Frontal cortex (tissue), 4 donors: ENCODE measurements around the gene DMD. TPM values are rescaled to one million over a fixed set of nuclear protein-coding genes. Genes with fewer than 3 reads are reported as not detected.

Source experiments
- DNase-seq, 2 donors: peaks; one replicate each; pipeline ENCODE4 v3.0.0; 2012; ENCODE audit warnings: low spot score in 2 of 2
- FAIRE-seq: peaks from 2 replicates; lab custom pipeline; 2012; peaks lifted over from hg19 to GRCh38; lab: Jason Lieb, UNC
- total RNA-seq: library from RNA; depleted of rRNA; stranded (reverse); fragments of >200 nt; gene quantifications from one replicate; pipeline ENCODE4 v1.2.3, GENCODE V29; 2014
- donor health status: control.
- donor health status: control.
- donor health status: control.

The DMD gene
- total RNA-seq, 1 donor from 2014 or later: 56.7 TPM

DNA sequence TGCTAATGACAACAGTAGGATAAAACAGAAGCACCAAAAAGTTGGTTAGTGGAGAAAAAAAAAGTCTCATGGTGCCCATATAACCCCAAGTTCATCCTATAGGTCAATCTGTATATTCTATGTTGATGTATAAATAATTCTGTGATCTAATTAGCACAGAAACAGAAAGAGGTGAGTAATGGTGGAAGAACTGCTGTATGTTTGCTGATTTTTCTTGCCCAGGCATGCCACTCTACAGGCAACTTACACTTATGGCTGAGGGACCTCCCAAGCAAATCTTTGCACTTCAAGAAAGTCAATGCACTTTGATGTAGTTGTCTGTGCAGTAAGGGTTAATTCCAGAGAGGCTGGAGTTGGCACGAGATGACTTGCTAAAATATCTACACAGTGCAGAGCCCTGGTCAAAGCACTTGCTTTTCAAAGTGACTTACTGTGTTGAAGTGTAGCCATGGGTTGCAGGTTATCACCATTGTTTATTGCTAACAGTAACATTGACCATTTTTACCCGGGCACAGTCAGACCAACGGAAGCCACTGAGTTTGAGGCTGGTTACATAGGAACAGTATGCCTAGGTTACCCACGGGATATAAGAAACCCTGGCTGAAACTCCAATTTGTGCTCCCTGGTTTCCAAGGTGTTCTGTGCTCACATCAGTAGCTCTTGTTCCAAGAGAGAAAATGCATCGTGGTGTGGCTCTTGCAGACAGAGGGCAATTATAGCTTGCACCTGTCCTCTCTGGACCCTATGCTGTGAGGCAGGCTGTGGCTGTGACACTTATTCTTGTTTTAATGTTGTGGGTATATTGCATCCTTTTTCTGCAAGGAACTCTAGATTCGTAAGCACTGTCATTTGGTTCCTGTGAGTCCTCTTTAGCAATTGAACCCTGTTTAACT lies 1998.2 kb downstream of the DMD start:
- FAIRE-seq (no peak), DNase-seq (no peak)

GRCh38 chrX:31209005-31209628 lies 2002.2 kb downstream of the DMD start:
- FAIRE-seq (no peak), DNase-seq (no peak)

DNA sequence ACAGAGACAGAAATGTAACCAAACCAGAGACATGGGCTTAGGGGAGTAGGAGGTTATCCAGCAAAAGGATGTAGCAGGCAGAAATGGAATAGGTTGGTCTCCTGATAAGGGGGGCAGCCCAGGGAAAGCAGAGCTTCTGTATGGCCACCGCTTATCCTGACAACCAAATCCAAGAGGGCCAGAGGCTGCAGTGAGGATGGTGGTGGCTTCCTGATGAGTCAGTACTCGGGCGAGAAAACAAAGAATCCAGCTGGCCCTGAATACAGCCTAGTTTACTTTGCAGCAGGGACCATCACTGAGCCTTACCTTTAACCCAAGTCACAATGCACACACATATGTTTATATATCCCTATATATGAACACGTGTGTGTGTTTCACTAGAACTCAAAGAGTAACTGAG lies 2009.8 kb downstream of the DMD start:
- DNase-seq: no peak
- no peak for FAIRE-seq

DNA sequence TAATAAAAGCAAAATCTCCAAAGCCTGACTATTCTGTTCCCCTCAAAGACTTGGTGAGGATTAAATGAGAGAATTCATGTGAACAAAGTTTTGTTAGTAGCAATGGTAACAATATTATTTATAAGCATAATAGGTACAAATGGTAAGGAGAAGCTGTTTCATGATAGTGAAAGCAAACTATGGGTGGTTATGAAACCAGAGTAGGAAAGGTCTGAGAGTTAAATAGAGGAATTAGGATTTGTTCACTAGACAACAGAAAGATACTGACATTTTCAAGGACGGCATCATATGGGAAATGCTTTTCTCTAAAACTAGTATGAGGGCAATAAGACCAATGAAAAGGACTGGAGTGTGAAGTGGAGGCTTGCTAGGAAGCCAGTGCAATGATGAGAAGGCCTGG lies 2010.9 kb downstream of the DMD start:
- FAIRE-seq (no peak), DNase-seq (no peak)

DNA sequence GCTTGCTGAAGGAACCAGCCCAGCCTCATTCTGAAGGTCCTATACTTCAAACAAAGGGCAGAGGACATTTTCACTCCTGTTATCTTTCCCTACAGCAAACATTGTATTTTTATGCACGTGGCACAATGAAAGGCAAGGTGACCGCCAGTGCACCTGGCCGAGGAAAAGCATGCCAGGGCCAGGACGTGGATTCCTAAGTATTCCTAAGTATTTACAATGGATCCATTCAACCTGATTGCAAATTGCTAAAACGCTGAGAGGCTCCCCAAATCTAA lies 2011.6 kb downstream of the DMD start:
- DNase-seq (no peak), FAIRE-seq (no peak)

DNA sequence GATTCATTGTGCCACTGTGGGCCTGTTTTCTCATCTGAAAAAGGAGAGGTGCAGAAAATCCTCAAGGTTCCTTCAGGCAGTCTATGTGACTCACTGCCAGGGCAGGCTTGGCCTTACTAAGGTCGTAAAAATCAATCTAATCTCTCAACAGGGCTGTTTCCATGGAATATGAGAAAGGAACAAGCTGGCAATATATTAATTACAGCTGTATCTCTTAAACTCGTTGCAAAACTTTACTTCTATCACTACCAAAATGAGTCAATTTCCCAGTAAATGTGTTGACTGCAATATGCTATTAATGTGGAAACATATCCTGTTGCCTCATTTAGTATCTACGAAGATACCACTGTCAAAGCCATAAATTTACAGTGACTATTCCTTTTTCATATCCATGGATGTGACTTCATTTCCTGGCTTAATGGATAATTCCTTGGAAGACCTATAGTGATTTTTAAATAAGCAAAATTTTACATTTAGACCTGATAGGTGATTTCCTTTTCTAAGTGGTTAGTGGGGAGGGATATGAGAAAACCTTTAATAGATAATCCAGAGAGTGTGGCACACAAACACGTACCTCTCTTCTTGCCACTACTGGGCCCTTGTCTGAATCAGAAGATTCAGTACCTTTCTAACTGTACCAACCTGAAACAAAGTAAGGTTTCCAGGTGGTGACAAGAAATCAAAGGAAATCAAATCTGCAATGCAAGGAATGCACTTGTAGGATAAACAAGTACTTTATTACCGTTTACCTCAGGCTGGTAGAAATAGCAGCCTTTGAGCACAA lies 2012.1 kb downstream of the DMD start:
- DNase-seq (no peak), FAIRE-seq (no peak)

- FAIRE-seq (no peak), DNase-seq (no peak)
Observed at GRCh38 chrX:31190221-31190975, 2021.0 kb downstream of the DMD start.

GRCh38 chrX:31186693-31187338 lies 2024.5 kb downstream of the DMD start:
- FAIRE-seq: no peak
- DNase-seq: no peak

GRCh38 chrX:31185884-31186283 lies 2025.5 kb downstream of the DMD start:
- no peak for DNase-seq
- no peak for FAIRE-seq

DNA sequence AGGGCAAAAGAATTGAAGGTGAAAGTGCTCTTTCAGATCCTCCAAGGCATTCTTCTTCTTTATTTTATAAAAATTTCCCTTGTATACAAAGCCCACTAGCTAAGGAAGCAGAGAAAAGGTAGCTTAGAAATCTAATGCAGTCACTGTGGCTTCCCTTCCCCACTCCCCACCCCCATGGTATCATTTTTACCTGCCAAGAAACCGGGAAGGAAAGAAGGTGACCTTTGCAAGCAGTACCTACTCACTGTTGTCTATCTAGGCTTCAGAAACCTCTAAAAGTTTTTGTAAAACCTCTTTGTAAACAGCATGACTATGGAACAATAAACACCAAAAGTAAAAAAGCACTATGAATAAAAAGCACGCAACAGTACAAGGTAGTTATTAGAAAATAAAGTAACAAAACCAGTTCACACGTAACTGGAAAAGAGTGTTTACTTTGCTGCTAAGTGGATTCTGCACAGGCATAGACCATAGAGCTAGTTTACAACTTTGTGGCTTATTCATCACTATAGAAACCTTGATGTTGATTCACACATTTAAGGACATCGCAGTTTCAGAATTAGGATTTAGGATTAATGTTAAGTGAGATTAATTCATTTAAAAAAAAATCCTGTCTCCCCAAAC lies 2029.9 kb downstream of the DMD start:
- FAIRE-seq (no peak), DNase-seq (no peak)

DNA sequence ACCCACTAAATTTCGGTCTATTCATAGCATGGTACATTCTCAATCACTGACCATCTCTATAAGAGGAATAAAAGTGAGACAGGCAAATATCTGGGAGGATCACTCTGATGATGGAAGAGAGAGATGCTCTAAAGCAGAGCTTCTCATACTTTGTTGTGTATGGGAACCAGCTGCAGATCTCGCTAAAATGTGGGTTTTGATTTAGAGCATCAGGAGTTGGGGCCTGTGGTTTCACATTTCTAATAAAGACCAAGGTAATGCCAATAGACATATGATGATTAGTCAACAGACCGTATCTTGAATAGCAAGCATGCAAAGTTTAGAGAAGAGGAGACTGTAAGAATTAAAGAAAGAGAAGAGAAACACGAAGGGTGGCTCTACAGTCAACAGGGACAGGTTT lies 2032.1 kb downstream of the DMD start:
- DNase-seq (no peak), FAIRE-seq (no peak)

DNA sequence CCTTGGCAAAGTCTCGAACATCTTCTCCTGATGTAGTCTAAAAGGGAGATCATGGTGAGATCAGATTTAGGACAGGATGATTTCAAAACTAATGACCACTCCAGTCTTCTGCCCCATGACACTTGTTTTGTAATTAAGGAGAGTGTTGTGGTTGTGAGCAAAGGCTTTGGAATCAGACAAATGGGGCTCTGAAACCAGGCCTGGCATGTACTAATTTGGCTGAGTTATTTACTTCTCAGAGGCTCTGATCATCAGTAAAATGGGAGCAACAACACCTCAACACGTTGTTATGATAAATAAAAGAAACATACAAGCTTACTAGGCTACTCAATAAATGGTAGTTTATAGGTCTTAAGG lies 2032.6 kb downstream of the DMD start:
- no peak for DNase-seq
- no peak for FAIRE-seq

DNA sequence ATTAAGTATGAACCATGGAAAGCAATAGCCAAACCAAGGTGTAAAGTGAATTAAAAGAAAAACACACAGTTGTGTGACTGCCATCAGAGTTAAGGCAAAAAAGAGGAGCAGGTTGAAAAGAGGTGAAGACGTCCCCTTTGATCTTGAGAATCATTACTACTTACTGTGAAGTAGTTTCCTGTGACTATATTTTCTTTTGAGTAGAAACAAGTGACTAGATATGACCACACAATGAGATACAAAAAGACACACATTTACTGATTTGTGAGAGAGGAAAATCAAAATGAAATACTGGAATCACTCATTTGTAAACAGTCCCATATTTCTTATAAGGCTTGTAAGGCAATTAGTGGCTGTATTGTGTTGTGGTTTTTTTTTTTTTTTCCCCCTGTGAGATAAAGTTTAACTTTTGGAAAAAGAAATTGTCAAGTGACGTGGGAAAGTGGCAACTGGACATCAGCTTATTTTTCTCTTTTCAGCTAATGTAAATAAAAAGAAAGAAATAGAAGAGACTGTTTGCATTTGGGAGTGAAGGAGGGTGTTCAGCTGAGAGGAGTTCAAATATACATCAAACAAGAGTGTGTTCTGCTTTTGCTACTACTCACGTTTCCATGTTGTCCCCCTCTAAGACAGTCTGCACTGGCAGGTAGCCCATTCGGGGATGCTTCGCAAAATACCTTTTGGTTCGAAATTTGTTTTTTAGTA lies 2033.1 kb downstream of the DMD start:
- DNase-seq (no peak), FAIRE-seq (no peak)

DNA sequence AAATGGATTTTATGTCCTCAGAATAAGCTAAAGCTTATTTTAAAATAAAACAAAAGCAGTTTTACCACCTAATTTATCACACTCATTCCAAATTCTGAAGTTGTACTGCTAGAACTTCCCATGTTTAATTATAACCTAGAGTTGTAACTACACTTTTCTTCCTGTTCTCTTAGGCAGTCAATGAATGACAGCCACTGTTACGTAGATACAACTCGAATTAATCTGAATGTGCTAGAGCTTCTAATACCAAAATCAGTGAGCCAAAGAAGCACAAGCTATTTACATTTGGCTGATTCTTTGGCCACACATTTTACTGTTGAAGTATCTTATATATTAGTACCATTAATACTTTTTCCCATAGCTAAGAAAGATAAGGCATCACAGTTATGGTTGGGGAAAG lies 2040.6 kb downstream of the DMD start:
- DNase-seq: no peak
- no peak for FAIRE-seq

DNA sequence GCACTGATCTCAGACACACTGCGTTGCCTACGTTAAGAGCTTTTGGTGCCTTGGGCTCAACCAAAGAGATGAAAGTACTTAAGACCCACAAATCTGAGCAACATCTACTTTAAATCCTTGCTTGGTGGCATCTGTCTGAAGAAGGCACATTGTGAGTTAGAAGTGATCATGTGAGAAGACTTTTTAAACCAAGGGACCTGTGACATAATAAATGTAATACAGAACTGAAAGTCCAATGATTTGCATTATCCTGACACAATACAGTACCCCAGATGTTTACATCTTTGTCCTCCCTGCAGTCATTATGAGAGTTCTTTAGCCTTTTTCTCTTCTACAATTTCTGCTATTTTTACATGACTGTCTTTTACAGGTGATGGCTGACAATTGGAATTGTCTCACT lies 2042.8 kb downstream of the DMD start:
- no peak for DNase-seq
- no peak for FAIRE-seq

- no peak for DNase-seq
- FAIRE-seq: no peak
Observed at GRCh38 chrX:31166832-31167231, 2044.5 kb downstream of the DMD start.

GRCh38 chrX:31166416-31166815 lies 2044.9 kb downstream of the DMD start:
- no peak for FAIRE-seq
- DNase-seq: no peak

DNA sequence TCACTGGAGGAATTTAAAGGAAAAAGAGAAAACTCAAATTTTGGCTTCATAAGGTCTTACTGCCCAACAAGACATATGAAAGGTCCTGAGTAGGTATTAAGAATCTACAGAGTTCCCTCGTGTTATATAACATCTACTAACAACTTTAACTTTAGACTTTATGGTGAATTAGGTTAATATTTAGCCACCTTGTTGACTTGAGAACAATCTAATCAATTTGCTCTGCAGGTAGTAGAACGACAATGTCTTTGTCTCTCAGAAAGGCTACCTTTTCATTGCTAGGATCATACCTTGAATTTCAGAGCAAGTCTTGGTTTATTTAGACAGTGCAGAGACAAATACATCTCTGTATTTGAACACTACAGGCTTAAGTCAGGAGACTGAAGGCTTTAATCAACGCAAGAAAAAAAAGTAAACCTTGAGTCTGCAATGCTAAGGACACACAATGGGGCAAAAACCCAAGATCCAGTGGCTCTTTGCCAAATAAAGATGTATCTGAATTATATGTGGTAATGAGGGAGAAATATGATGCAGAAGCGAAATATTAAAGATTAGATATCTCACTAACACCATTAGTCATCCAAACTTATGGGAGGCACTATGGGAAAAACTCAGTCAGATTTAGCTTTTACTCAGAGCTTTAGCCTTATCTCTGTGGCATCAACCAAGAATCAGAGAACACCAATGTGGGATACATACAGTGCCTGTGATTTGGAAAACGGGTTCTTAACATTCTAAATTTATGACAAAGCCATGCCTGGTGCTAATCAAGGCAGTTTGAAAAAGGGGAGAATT lies 2045.9 kb downstream of the DMD start:
- no peak for FAIRE-seq
- DNase-seq: no peak
